Chondrocyte (in vitro differentiated cells): ENCODE data around the gene HOXC11. TPM values are rescaled to one million over a fixed set of nuclear protein-coding genes. Genes with fewer than 3 reads are reported as not detected.

Experiments
- DNase-seq: peaks from one replicate; pipeline ENCODE4 v3.0.0; 2021; ENCODE audit warnings: mixed read lengths, low spot score
- H3K27ac Mint-ChIP-seq: one replicate; pipeline ENCODE4 v1.8.0; 2021; ENCODE audit warnings: mild to moderate bottlenecking, moderate library complexity, mixed read lengths; ENCODE audit not compliant: unreplicated experiment
- H3K27me3 Mint-ChIP-seq: 2 replicates; pipeline ENCODE4 v1.8.0; 2021; ENCODE audit warnings: low read depth, mixed read lengths
- H3K36me3 Mint-ChIP-seq: 2 replicates; pipeline ENCODE4 v1.8.0; 2021; ENCODE audit warnings: low read depth, mixed read lengths
- H3K4me1 Mint-ChIP-seq: 2 replicates; pipeline ENCODE4 v1.8.0; 2021; ENCODE audit warnings: low read depth, mild to moderate bottlenecking, mixed read lengths
- H3K4me3 Mint-ChIP-seq: one replicate; pipeline ENCODE4 v1.8.0; 2021; ENCODE audit warnings: mild to moderate bottlenecking, moderate library complexity, mixed read lengths; ENCODE audit not compliant: unreplicated experiment
- H3K9me3 Mint-ChIP-seq: 2 replicates; pipeline ENCODE4 v1.8.0; 2021; ENCODE audit warnings: low read depth, mixed read lengths
- CTCF ChIP-seq: fragments of 200-600 bp; sonication (generic); IDR thresholded peaks from 2 replicates; pipeline ENCODE4 v1.5.0; 2021; ENCODE audit warnings: antibody characterized with exemption, mild to moderate bottlenecking, moderate library complexity
- total RNA-seq: library from RNA; stranded (reverse); gene quantifications from 3 replicates; pipeline ENCODE4 v1.2.1, GENCODE V29; 2021

Gene HOXC11
- total RNA-seq, 1 donor from 2014 or later = not detected

GRCh38 chr12:53937099-53937498 lies 35.8 kb upstream of the HOXC11 start:
- Mint-ChIP-seq H3K4me3 (no peak overlapping the region), H3K4me1 (peaks cover 6% of the 10 kb centered on the region), H3K36me3 (no peaks in the 10 kb centered on the region), H3K9me3 (no peaks in the 10 kb centered on the region), H3K27ac (no peak overlapping the region), H3K27me3 (peaks cover 88% of the 10 kb centered on the region)
- no peak for TF ChIP-seq CTCF
- no peak for DNase-seq

GRCh38 chr12:53937596-53938325 lies 35.2 kb upstream of the HOXC11 start:
- no peak for TF ChIP-seq CTCF
- H3K9me3 Mint-ChIP-seq = no peaks in the 10 kb centered on the region
- peaks cover 6% of the 10 kb centered on the region for H3K4me1 Mint-ChIP-seq

GRCh38 chr12:53938326-53939140 lies 34.4 kb upstream of the HOXC11 start, which contains the start of gene HOXC13:
TSS of gene HOXC13 (plus strand) at chr12:53938831. CDS start at chr12:53938907, 76 bp downstream.
- Mint-ChIP-seq H3K9me3 (no peaks in the 10 kb centered on the region), H3K4me1 (peaks cover 6% of the 10 kb centered on the region), H3K36me3 (no peaks in the 10 kb centered on the region), H3K27me3 (peaks cover 85% of the 10 kb centered on the region), H3K4me3 (no peak within 1 kb of the TSS), H3K27ac (no peak within 1 kb of the TSS)
- no peak for TF ChIP-seq CTCF
- no peak for DNase-seq

More at GRCh38 chr12:53937596-53938325, 35.2 kb upstream of the HOXC11 start:
- DNase-seq = no peak
- Mint-ChIP-seq H3K4me3 (no peak overlapping the region), H3K36me3 (no peaks in the 10 kb centered on the region), H3K27ac (no peak overlapping the region), H3K27me3 (peaks cover 87% of the 10 kb centered on the region)

- H3K36me3 Mint-ChIP-seq = no peaks in the 10 kb centered on the region
- H3K4me1 Mint-ChIP-seq = peaks cover 6% of the 10 kb centered on the region
- no peak overlapping the region for H3K4me3 Mint-ChIP-seq
- H3K27ac Mint-ChIP-seq = no peak overlapping the region
- H3K27me3 Mint-ChIP-seq = peaks cover 85% of the 10 kb centered on the region
- H3K9me3 Mint-ChIP-seq = no peaks in the 10 kb centered on the region
- TF ChIP-seq CTCF = no peak
- no peak for DNase-seq
These were observed 33.5 kb upstream of the HOXC11 start for GRCh38 chr12:53939141-53940108.
